Stomach (tissue), 9 donors: Measurements from ENCODE around the gene CXorf38. TPM values are rescaled to one million over a fixed set of nuclear protein-coding genes. Genes with fewer than 3 reads are reported as not detected.

Source experiments
- DNase-seq, 2 donors: peaks; one replicate each; pipeline versions ENCODE4 v3.0.0 to v3.0.0-alpha.2; 2013 to 2019
- H3K27ac ChIP-seq, 5 donors: fragments of 200-600 bp in 4 of 5; sonication (generic) in 4 of 5; one replicate each; pipeline ENCODE4 v1.5.1; 2013 to 2019; ENCODE audit warnings: mild to moderate bottlenecking in 1 of 5, moderate library complexity in 1 of 5
- H3K27me3 ChIP-seq, 3 donors: fragments of 200-600 bp; sonication (generic); one replicate each; pipeline ENCODE4 v1.5.1; 2017 to 2019; ENCODE audit warnings: mixed run types in 1 of 3
- H3K36me3 ChIP-seq, 4 donors: fragments of 200-600 bp; sonication (generic); 1 replicate in 3 of 4; 2 replicates in 1 of 4; pipeline ENCODE4 v1.5.1; 2016 to 2019
- H3K4me1 ChIP-seq, 4 donors: fragments of 200-600 bp; sonication (generic); one replicate each; pipeline ENCODE4 v1.5.1; 2016 to 2019
- H3K4me3 ChIP-seq, 4 donors: fragments of 200-600 bp; sonication (generic) in 3 of 4; one replicate each; pipeline ENCODE4 v1.5.1; 2016 to 2019; ENCODE audit warnings: mild to moderate bottlenecking in 1 of 4
- H3K9me3 ChIP-seq, 4 donors: fragments of 200-600 bp; sonication (generic); one replicate each; pipeline ENCODE4 v1.5.1; 2016 to 2019
- EP300 ChIP-seq: sonication (generic); formaldehyde crosslinking; IDR thresholded peaks from one replicate; pipeline ENCODE4 v1.6.1; 2017; ENCODE audit warnings: antibody characterized with exemption
- POLR2A ChIP-seq, 4 donors: fragments of 450-650 bp; IDR thresholded peaks; one replicate each; pipeline ENCODE4 v1.6.1; 2016; ENCODE audit warnings: antibody characterized with exemption in 4 of 4, control low read depth in 2 of 4, mild to moderate bottlenecking in 1 of 4, moderate library complexity in 1 of 4
- POLR2AphosphoS5 ChIP-seq, 3 donors: sonication (generic); formaldehyde crosslinking; IDR thresholded peaks; one replicate each; pipeline ENCODE4 v1.6.1; 2016; ENCODE audit warnings: antibody characterized with exemption in 3 of 3
- WGBS, 5 donors: extraction: QIAGEN DNeasy Blood & Tissue Kit in 3 of 5; methylation state at CpG; one replicate each; pipeline versions ENCODE4 v1.1.5 to v1.1.7; 2013 to 2018; 5-methylcytosine and 5-hydroxymethylcytosine counted together
- intact Hi-C: fragments of 100-400 bp; cut with DNase I; formaldehyde crosslinking; loops from one replicate; pipeline ENCODE4 v1.15.1; 2023; ENCODE audit warnings: low total_unique reads
- polyA plus RNA-seq, 3 donors: library from polyadenylated mRNA; stranded (reverse); fragments of 200-250 nt; gene quantifications; one replicate each; pipeline ENCODE4 v1.2.3, GENCODE V29; 2013
- total RNA-seq, 5 donors: library from RNA; depleted of rRNA; stranded (reverse); fragments of >200 nt; gene quantifications; one replicate each; pipeline versions ENCODE4 v1.1.0 to v1.2.3, GENCODE V29; 2014 to 2016
- TF ChIP-seq, protein P1 (sequence below), 7 experiments: fragments of 450-650 bp in 4 of 7; fragments of 200-600 bp in 3 of 7; sonication (generic) in 3 of 7; IDR thresholded peaks; one replicate each; pipeline ENCODE4 v1.5.1; 2016 to 2019; ENCODE audit warnings: antibody characterized with exemption in 7 of 7, control low read depth in 2 of 7, mild to moderate bottlenecking in 1 of 7
- donor health status: healthy with polysubstance abuse.
- donor health status: Bipolar disorder and iron deficiency.
- donor health status: healthy.

The CXorf38 gene
- total and polyA plus RNA-seq, 8 donors, result 0.89 to 20.2 (median 8.6) TPM

DNA sequence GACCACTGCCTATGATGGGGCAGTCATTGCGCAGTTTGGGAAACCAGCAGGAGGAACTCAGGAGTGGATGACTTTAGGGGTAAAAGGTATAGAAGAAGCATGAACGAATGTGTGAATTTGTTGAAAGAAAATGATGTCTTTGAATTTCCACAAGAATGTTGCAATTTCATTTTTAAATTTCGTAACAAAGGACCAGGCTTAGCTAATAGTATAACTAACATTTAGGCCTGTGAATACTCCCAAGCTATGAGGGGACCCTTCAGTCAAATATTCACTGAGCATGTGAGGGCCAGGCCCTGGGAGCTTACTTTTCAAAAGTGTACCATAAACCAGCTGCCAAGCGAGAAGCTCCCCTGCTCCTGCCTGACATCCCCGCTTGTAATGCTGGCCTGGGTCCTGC is 18.9 kb downstream of the CXorf38 start:
- Histone ChIP-seq H3K4me3 (no peak overlapping the region), H3K36me3 (peaks cover 12 to 69% (median 67%) of the 10 kb centered on the region in 4 donors), H3K27me3 (no peaks in the 10 kb centered on the region), H3K27ac (no peak overlapping the region), H3K9me3 (peaks cover 0 to 1% (median 0%) of the 10 kb centered on the region in 4 donors), H3K4me1 (no peaks in the 10 kb centered on the region)
- no peak for TF ChIP-seq EP300
- TF ChIP-seq, protein P1, sequence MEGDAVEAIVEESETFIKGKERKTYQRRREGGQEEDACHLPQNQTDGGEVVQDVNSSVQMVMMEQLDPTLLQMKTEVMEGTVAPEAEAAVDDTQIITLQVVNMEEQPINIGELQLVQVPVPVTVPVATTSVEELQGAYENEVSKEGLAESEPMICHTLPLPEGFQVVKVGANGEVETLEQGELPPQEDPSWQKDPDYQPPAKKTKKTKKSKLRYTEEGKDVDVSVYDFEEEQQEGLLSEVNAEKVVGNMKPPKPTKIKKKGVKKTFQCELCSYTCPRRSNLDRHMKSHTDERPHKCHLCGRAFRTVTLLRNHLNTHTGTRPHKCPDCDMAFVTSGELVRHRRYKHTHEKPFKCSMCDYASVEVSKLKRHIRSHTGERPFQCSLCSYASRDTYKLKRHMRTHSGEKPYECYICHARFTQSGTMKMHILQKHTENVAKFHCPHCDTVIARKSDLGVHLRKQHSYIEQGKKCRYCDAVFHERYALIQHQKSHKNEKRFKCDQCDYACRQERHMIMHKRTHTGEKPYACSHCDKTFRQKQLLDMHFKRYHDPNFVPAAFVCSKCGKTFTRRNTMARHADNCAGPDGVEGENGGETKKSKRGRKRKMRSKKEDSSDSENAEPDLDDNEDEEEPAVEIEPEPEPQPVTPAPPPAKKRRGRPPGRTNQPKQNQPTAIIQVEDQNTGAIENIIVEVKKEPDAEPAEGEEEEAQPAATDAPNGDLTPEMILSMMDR (IDR thresholded peaks at IDR 0.05), result no peak
- no peak for TF ChIP-seq POLR2A (IDR thresholded peaks at IDR 0.05)
- no peak for TF ChIP-seq POLR2AphosphoS5 (IDR thresholded peaks at IDR 0.05)
- 88 to 94% (median 94%) methylated on average over 5 of the region's 5 CpGs for WGBS, 5 donors
- no peak for DNase-seq
- intact Hi-C loops, result no loop called here

DNA sequence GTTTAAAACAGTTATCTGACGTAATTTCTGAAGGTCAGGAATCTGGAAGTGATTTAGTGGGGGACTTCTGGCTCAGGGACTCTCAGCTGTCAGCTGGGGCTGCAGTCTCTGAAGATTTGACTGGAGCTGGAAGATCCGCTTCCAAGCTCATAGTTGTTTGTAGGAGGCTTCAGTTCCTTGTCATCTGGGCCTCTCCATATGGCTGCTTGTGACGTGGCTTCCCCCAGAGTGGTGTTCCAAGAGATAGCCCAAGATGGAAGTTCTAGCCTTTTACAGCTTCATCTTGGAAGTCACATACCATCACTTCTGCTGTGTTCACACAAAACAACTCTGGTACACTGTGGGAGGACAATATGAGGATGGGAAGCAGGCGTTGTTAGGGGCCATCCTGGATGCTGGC is 22.1 kb downstream of the CXorf38 start:
- peaks cover 0 to 8% (median 2%) of the 10 kb centered on the region in 4 donors for H3K9me3 ChIP-seq
- DNase-seq, result no peak
- H3K27ac ChIP-seq, result no peak overlapping the region
- peaks cover 0 to 4% (median 0%) of the 10 kb centered on the region in 3 donors for H3K27me3 ChIP-seq
- no peak overlapping the region for H3K4me3 ChIP-seq
- H3K4me1 ChIP-seq, result no peaks in the 10 kb centered on the region
- intact Hi-C loops, result no loop called here
- WGBS, 5 donors, result 88 to 100% (median 96%) methylated on average over 4 of the region's 4 CpGs
- no peak for TF ChIP-seq POLR2AphosphoS5 (IDR thresholded peaks at IDR 0.05)
- no peak for TF ChIP-seq POLR2A (IDR thresholded peaks at IDR 0.05)
- TF ChIP-seq, protein P1 (IDR thresholded peaks at IDR 0.05), result no peak
- no peak for TF ChIP-seq EP300
- H3K36me3 ChIP-seq, result peaks cover 12 to 39% (median 36%) of the 10 kb centered on the region in 4 donors

DNA sequence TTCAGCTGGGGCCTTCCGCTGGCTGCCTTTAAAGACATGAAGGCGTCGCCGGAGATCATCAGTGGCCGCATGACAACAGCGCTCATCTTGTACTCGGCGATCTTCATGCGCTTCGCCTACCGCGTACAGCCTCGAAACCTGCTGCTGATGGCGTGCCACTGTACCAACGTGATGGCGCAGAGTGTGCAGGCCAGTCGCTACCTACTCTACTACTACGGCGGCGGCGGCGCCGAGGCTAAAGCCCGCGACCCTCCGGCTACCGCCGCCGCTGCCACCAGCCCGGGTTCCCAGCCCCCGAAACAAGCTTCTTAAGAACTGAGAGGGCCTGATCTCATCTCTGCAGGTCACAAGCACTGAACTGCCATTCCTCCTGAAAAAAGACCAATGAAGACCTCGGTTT is 23.7 kb downstream of the CXorf38 start:
- Histone ChIP-seq H3K27ac (no peak overlapping the region), H3K4me3 (no peak overlapping the region), H3K4me1 (no peaks in the 10 kb centered on the region), H3K9me3 (peaks cover 0 to 8% (median 2%) of the 10 kb centered on the region in 4 donors), H3K27me3 (peaks cover 0 to 7% (median 0%) of the 10 kb centered on the region in 3 donors), H3K36me3 (peaks cover 0 to 23% (median 19%) of the 10 kb centered on the region in 4 donors)
- no peak for DNase-seq
- TF ChIP-seq EP300 (no peak), POLR2A (IDR thresholded peaks at IDR 0.05) (no peak)
- TF ChIP-seq, protein P1 (IDR thresholded peaks at IDR 0.05), result no peak
- intact Hi-C loops, result no loop called here
- WGBS, 5 donors, result 85 to 92% (median 88%) methylated on average over 19 to 32 of the region's 32 CpGs

DNA sequence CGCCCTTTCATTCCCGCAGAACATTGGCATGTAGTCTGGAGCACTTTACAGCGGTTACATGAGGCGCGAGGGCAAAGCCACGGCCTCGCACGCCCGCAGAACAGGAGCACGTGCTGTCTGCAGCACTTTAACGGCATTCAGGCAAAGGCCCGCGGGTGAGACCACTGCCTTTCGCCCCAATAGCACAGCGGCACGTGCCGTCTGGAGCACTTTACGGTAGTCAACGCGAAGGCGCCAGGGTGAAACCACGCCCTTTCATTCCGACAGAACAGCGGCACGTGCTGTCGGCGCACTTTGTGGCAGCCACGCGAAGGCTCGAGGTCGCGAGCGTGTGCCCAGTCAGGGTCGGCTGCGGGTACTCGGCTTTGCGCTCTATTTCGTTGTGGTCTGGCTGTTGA is 24.2 kb downstream of the CXorf38 start, which contains the start of gene MPC1L:
TSS of gene MPC1L (plus strand) at position 290 of the 398 bp plus-strand sequence. CDS start 138 bp downstream, outside the sequence.
- no peaks in the 10 kb centered on the region for H3K4me1 ChIP-seq
- H3K27me3 ChIP-seq, result peaks cover 0 to 8% (median 0%) of the 10 kb centered on the region in 3 donors
- no peak for DNase-seq
- H3K27ac ChIP-seq, result no peak within 1 kb of the TSS
- TF ChIP-seq POLR2A (IDR thresholded peaks at IDR 0.05) (no peak), POLR2AphosphoS5 (IDR thresholded peaks at IDR 0.05) (no peak), EP300 (no peak)
- TF ChIP-seq, protein P1 (IDR thresholded peaks at IDR 0.05), result no peak
- no peak within 1 kb of the TSS for H3K4me3 ChIP-seq
- peaks cover 0 to 18% (median 14%) of the 10 kb centered on the region in 4 donors for H3K36me3 ChIP-seq
- H3K9me3 ChIP-seq, result peaks cover 0 to 8% (median 2%) of the 10 kb centered on the region in 4 donors
- 90 to 97% (median 96%) methylated on average over 30 to 38 of the region's 38 CpGs for WGBS, 5 donors
- intact Hi-C loops, result no loop called here
